Parathyroid adenoma (tissue), 2 donors: ENCODE measurements around the gene DPF3.

Source experiments
- H2AFZ ChIP-seq: fragments of 300-600 bp; sonication (generic); one replicate; pipeline ENCODE4 v1.7.0; 2017; ENCODE audit warnings: antibody characterized with exemption, mild to moderate bottlenecking
- H3K27ac ChIP-seq: fragments of 300-600 bp; sonication (generic); one replicate; pipeline ENCODE4 v1.7.0; 2017
- H3K27me3 ChIP-seq: fragments of 300-600 bp; sonication (generic); one replicate; pipeline ENCODE4 v1.7.0; 2017; ENCODE audit warnings: low read length; ENCODE audit not compliant: control insufficient read depth, insufficient read depth
- H3K36me3 ChIP-seq: fragments of 300-600 bp; sonication (generic); one replicate; pipeline ENCODE4 v1.7.0; 2017; ENCODE audit warnings: low read length; ENCODE audit not compliant: control insufficient read depth, insufficient read depth
- H3K4me1 ChIP-seq: fragments of 300-600 bp; sonication (generic); one replicate; pipeline ENCODE4 v1.7.0; 2017; ENCODE audit warnings: control low read depth
- H3K4me2 ChIP-seq: fragments of 300-600 bp; sonication (generic); one replicate; pipeline ENCODE4 v1.7.0; 2017; ENCODE audit warnings: low read length
- H3K4me3 ChIP-seq: fragments of 300-600 bp; sonication (generic); one replicate; pipeline ENCODE4 v1.7.0; 2017; ENCODE audit warnings: low read depth, low read length
- H3K79me2 ChIP-seq: fragments of 300-600 bp; sonication (generic); one replicate; pipeline ENCODE4 v1.7.0; 2017; ENCODE audit warnings: control low read depth
- H3K9ac ChIP-seq: fragments of 300-600 bp; sonication (generic); one replicate; pipeline ENCODE4 v1.7.0; 2017; ENCODE audit warnings: mild to moderate bottlenecking
- H3K9me3 ChIP-seq: fragments of 300-600 bp; sonication (generic); one replicate; pipeline ENCODE4 v1.7.0; 2017; ENCODE audit warnings: low read length; ENCODE audit not compliant: control insufficient read depth
- TF ChIP-seq, protein P1 (sequence below): fragments of 300-600 bp; sonication (generic); IDR thresholded peaks from one replicate; pipeline ENCODE4 v1.7.0; 2017; ENCODE audit warnings: antibody characterized with exemption, mild to moderate bottlenecking
- donor health status: primary hyperparathyroidism.

DPF3 gene

DNA sequence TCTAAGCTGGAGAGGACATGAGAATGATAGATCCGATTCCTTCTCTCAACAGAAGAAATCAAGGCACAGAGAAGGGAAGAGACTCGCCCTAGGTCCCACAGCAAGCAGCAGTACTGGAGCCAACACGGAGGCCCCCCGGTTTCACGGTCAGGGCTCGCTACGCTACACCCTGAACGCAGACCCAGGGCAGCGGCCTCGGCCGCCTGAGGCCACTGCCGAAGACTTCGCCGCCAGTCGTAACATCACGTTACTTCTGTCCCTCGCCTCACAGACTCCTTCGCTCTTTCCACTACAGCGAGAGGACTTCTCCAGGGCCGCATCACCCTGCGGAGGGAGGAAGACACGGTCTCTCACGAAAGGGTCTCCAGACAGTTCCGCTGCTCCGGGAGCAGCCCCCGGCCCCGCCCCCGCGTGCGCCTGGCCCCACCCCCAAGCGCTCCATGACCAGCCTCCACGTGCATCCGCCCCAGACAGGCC, 32.0 kb upstream of the DPF3 start:
- peak overlapping the region; percentile 66 for H3K4me2 ChIP-seq
- H3K4me3 ChIP-seq: peak overlapping the region; percentile 77
- TF ChIP-seq, protein P1, sequence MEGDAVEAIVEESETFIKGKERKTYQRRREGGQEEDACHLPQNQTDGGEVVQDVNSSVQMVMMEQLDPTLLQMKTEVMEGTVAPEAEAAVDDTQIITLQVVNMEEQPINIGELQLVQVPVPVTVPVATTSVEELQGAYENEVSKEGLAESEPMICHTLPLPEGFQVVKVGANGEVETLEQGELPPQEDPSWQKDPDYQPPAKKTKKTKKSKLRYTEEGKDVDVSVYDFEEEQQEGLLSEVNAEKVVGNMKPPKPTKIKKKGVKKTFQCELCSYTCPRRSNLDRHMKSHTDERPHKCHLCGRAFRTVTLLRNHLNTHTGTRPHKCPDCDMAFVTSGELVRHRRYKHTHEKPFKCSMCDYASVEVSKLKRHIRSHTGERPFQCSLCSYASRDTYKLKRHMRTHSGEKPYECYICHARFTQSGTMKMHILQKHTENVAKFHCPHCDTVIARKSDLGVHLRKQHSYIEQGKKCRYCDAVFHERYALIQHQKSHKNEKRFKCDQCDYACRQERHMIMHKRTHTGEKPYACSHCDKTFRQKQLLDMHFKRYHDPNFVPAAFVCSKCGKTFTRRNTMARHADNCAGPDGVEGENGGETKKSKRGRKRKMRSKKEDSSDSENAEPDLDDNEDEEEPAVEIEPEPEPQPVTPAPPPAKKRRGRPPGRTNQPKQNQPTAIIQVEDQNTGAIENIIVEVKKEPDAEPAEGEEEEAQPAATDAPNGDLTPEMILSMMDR: no peak
- peaks cover 14% of the 10 kb centered on the region for H3K79me2 ChIP-seq
- no peaks in the 10 kb centered on the region for H3K27me3 ChIP-seq
- H3K27ac ChIP-seq: no peak overlapping the region
- H3K36me3 ChIP-seq: no peaks in the 10 kb centered on the region
- no peaks in the 10 kb centered on the region for H3K4me1 ChIP-seq
- no peak overlapping the region for H3K9ac ChIP-seq
- H3K9me3 ChIP-seq: no peaks in the 10 kb centered on the region
- peak overlapping the region; percentile 87 for H2AFZ ChIP-seq

- Histone ChIP-seq H3K27ac (no peak overlapping the region), H3K4me1 (no peaks in the 10 kb centered on the region), H2AFZ (peak overlapping the region; percentile 87), H3K9me3 (no peaks in the 10 kb centered on the region), H3K4me2 (no peak overlapping the region), H3K36me3 (no peaks in the 10 kb centered on the region), H3K79me2 (peaks cover 8% of the 10 kb centered on the region), H3K27me3 (no peaks in the 10 kb centered on the region), H3K9ac (no peak overlapping the region), H3K4me3 (no peak overlapping the region)
- TF ChIP-seq, protein P1: no peak
Measured at GRCh38 chr14:72925171-72925759, 31.4 kb upstream of the DPF3 start.

DNA sequence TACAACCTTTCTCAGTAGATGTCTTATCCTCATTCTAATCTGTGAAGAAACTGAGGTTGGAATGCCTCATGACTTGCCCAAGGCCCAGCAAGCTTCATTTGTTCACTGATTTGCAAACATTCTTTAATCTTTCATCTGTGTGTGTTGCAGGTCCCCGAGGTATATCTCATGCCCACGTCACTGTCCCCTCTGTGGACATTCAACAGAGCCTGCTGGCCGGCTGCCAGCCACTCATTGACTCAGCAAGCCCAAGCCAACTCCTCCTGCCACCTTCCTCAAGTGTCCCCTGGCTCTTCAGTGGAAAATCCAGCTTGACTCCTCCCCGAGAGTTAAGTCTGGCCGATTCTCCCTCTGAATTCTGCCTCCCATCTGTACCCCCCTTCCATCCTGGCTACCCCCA, 30.4 kb upstream of the DPF3 start:
- Histone ChIP-seq H3K27me3 (no peaks in the 10 kb centered on the region), H3K4me3 (no peak overlapping the region), H3K9me3 (no peaks in the 10 kb centered on the region), H3K4me1 (no peaks in the 10 kb centered on the region), H3K4me2 (no peak overlapping the region), H3K79me2 (peaks cover 7% of the 10 kb centered on the region), H3K27ac (no peak overlapping the region), H2AFZ (no peak overlapping the region), H3K36me3 (no peaks in the 10 kb centered on the region), H3K9ac (no peak overlapping the region)
- TF ChIP-seq, protein P1: no peak

- Histone ChIP-seq H2AFZ (no peak overlapping the region), H3K9ac (no peak overlapping the region), H3K79me2 (no peaks in the 10 kb centered on the region), H3K27ac (no peak overlapping the region), H3K4me1 (no peaks in the 10 kb centered on the region), H3K9me3 (no peaks in the 10 kb centered on the region), H3K36me3 (no peaks in the 10 kb centered on the region), H3K4me2 (no peak overlapping the region), H3K4me3 (no peak overlapping the region), H3K27me3 (no peaks in the 10 kb centered on the region)
- TF ChIP-seq, protein P1: no peak
Measured at GRCh38 chr14:72921396-72921795, 27.5 kb upstream of the DPF3 start.

- no peak overlapping the region for H3K4me2 ChIP-seq
- TF ChIP-seq, protein P1: no peak
- no peak overlapping the region for H3K27ac ChIP-seq
- no peak overlapping the region for H3K9ac ChIP-seq
- no peaks in the 10 kb centered on the region for H3K36me3 ChIP-seq
- no peaks in the 10 kb centered on the region for H3K9me3 ChIP-seq
- H3K4me1 ChIP-seq: no peaks in the 10 kb centered on the region
- H3K27me3 ChIP-seq: no peaks in the 10 kb centered on the region
- H2AFZ ChIP-seq: no peak overlapping the region
- no peak overlapping the region for H3K4me3 ChIP-seq
- no peaks in the 10 kb centered on the region for H3K79me2 ChIP-seq
Measured at GRCh38 chr14:72920008-72920407, 26.1 kb upstream of the DPF3 start.
